Prostate gland (tissue), 2 donors: ENCODE measurements around the gene CSKMT. TPM values are rescaled to one million over a fixed set of nuclear protein-coding genes. Genes with fewer than 3 reads are reported as not detected.
"Not testable (repeated sequence)": the region's sequence is repeated elsewhere in the genome, so short reads cannot be mapped to it uniquely, and the experiment has no call there.

Experiments
- DNase-seq: peaks from one replicate; pipeline ENCODE4 v3.0.0-alpha.2; 2019; ENCODE audit warnings: low spot score
- H3K27ac ChIP-seq, 2 donors: fragments of 200-600 bp; sonication (generic); 2 replicates each; pipeline ENCODE4 v1.5.1; 2017 to 2019
- H3K27me3 ChIP-seq: fragments of 200-600 bp; sonication (generic); replicated peaks from 2 replicates; pipeline ENCODE4 v1.5.1; 2019; ENCODE audit not compliant: insufficient read depth
- H3K36me3 ChIP-seq, 2 donors: fragments of 200-600 bp; sonication (generic); 1 replicate in 1 of 2; 2 replicates in 1 of 2; pipeline versions ENCODE4 v1.5.1 to v1.8.1; 2017 to 2019
- H3K4me1 ChIP-seq: fragments of 200-600 bp; sonication (generic); replicated peaks from 2 replicates; pipeline ENCODE4 v1.5.1; 2019
- H3K4me3 ChIP-seq, 2 donors: fragments of 200-600 bp; sonication (generic); 2 replicates each; pipeline ENCODE4 v1.5.1; 2017 to 2019
- H3K9me3 ChIP-seq: fragments of 200-600 bp; sonication (generic); 2 replicates; pipeline ENCODE4 v1.5.1; 2017
- POLR2A ChIP-seq: fragments of 450-650 bp; IDR thresholded peaks from one replicate; pipeline ENCODE4 v1.6.1; 2016; ENCODE audit warnings: antibody characterized with exemption, mild to moderate bottlenecking
- POLR2AphosphoS5 ChIP-seq: sonication (generic); formaldehyde crosslinking; IDR thresholded peaks from one replicate; pipeline ENCODE4 v1.6.1; 2017; ENCODE audit warnings: antibody characterized with exemption
- WGBS: methylation state at CpG from one replicate; pipeline ENCODE4 v1.1.5; 2018; 5-methylcytosine and 5-hydroxymethylcytosine counted together
- intact Hi-C: fragments of 100-400 bp; cut with DNase I; formaldehyde crosslinking; loops from one replicate; pipeline ENCODE4 v1.14.2; 2022
- total RNA-seq, 2 donors: library from RNA; depleted of rRNA; stranded (reverse); fragments of >200 nt; gene quantifications; one replicate each; pipeline ENCODE4 v1.1.0, GENCODE V29; 2016
- TF ChIP-seq, protein P1 (sequence below), 4 experiments: fragments of 200-600 bp in 2 of 4; fragments of 450-650 bp in 2 of 4; sonication (generic) in 2 of 4; IDR thresholded peaks; 1 replicate in 3 of 4; 2 replicates in 1 of 4; pipeline ENCODE4 v1.5.1; 2016 to 2019; ENCODE audit warnings: antibody characterized with exemption in 4 of 4, mild to moderate bottlenecking in 2 of 4, moderate library complexity in 2 of 4

The CSKMT gene
- total RNA-seq, 2 donors from 2014 or later: 9.7 to 20.2 TPM

DNA sequence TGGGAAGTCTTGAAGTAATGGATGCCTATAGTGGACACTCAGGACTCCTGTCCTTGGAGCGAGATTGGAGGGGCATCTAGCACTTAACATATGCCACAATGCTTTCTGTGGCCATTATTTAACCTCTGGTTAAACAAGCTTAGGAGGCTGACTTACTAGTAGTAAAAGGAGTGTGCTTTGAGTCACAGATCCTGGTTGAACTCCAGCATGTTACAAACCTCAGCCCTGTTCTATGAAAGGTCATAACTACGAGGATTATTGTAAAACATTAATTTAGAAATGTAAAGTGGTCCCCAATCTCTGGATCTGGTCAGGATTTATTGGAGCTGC lies 8.0 kb downstream of the CSKMT start:
- Histone ChIP-seq H3K27me3 (no peaks in the 10 kb centered on the region), H3K9me3 (no peaks in the 10 kb centered on the region), H3K4me3 (no peak overlapping the region), H3K36me3 (no peaks in the 10 kb centered on the region), H3K27ac (no peak overlapping the region), H3K4me1 (peaks cover 18% of the 10 kb centered on the region)
- 62% methylated on average over 2 of the region's 2 CpGs for WGBS
- DNase-seq: no peak
- no peak for TF ChIP-seq POLR2A
- no peak for TF ChIP-seq POLR2AphosphoS5
- TF ChIP-seq, protein P1, sequence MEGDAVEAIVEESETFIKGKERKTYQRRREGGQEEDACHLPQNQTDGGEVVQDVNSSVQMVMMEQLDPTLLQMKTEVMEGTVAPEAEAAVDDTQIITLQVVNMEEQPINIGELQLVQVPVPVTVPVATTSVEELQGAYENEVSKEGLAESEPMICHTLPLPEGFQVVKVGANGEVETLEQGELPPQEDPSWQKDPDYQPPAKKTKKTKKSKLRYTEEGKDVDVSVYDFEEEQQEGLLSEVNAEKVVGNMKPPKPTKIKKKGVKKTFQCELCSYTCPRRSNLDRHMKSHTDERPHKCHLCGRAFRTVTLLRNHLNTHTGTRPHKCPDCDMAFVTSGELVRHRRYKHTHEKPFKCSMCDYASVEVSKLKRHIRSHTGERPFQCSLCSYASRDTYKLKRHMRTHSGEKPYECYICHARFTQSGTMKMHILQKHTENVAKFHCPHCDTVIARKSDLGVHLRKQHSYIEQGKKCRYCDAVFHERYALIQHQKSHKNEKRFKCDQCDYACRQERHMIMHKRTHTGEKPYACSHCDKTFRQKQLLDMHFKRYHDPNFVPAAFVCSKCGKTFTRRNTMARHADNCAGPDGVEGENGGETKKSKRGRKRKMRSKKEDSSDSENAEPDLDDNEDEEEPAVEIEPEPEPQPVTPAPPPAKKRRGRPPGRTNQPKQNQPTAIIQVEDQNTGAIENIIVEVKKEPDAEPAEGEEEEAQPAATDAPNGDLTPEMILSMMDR (IDR thresholded peaks at IDR 0.05): no peak
- intact Hi-C loops: no loop called here

DNA sequence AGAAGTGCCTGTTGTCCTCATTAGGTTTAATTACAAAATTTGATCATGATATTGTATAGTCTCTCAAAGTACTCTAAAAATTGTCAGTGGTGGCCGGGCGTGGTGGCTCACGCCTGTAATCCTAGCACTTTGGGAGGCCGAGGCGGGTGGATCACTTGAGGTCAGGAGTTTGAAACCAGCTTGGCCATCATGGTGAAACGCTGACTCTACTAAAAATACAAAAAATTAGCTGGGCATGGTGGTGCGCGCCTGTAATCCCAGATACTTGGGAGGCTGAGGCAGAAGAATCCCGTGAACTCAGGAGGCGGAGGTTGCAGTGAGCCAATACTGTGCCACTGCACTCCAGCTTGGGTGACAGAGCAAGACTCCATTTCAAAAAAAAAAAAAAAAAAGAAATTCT lies 10.3 kb downstream of the CSKMT start:
- H3K27me3 ChIP-seq, H3K9me3 ChIP-seq, H3K4me3 ChIP-seq, intact Hi-C loops, DNase-seq, H3K27ac ChIP-seq, H3K36me3 ChIP-seq: not testable (repeated sequence)
- H3K4me1 ChIP-seq: peaks cover 18% of the 10 kb centered on the region
- 91% methylated on average over 10 of the region's 10 CpGs for WGBS

DNA sequence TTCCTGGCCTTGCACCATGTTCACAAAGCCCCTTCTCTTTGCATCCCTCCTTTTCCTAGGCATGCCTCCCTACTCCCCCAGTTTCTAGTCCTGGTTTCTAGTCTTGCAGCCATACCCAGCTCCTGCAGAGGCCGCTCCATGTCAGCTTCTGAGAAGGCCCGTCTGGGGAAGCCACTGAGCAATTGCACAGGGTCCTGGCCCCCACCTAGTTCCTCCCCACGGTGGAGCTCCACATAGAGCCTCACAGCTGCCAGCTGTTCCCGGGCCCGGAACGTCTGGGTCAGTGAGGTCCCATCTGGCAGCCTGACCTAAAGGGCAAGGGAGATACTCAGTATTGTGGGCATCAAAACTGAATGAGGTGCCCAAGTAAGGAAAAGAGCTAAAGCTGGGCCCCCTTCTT lies 11.6 kb downstream of the CSKMT start:
- no peaks in the 10 kb centered on the region for H3K9me3 ChIP-seq
- H3K27ac ChIP-seq: no peak overlapping the region
- H3K27me3 ChIP-seq: no peaks in the 10 kb centered on the region
- 51% methylated on average over 6 of the region's 6 CpGs for WGBS
- peaks cover 16% of the 10 kb centered on the region for H3K4me1 ChIP-seq
- intact Hi-C loops: no loop called here
- no peak overlapping the region for H3K4me3 ChIP-seq
- TF ChIP-seq POLR2A: no peak
- TF ChIP-seq, protein P1 (IDR thresholded peaks at IDR 0.05): no peak
- TF ChIP-seq POLR2AphosphoS5: no peak
- no peak for DNase-seq
- H3K36me3 ChIP-seq: no peaks in the 10 kb centered on the region

DNA sequence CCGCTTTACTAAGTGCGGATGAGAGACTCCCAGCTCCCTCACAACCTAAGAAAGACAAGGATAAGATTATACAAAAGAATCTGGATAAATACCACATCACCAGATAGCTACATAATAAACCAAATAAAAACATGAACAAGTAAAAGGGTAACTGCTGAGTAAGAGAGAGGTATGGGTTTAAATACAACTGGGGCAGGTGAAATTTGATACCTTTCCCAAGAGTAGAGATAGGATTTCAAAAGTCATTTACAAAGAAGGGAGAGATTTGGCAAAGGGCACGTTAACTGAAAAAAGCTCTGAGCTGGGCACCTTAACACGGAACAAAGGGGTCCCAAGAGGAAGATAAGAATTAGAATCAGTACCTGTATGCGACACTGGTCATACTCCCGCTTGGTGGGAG lies 12.0 kb downstream of the CSKMT start:
- TF ChIP-seq, protein P1 (IDR thresholded peaks at IDR 0.05): no peak
- Histone ChIP-seq H3K27ac (no peak overlapping the region), H3K36me3 (no peaks in the 10 kb centered on the region), H3K27me3 (no peaks in the 10 kb centered on the region), H3K9me3 (no peaks in the 10 kb centered on the region), H3K4me3 (no peak overlapping the region), H3K4me1 (peaks cover 16% of the 10 kb centered on the region)
- intact Hi-C loops: no loop called here
- DNase-seq: no peak
- WGBS: 67% methylated on average over 6 of the region's 6 CpGs

DNA sequence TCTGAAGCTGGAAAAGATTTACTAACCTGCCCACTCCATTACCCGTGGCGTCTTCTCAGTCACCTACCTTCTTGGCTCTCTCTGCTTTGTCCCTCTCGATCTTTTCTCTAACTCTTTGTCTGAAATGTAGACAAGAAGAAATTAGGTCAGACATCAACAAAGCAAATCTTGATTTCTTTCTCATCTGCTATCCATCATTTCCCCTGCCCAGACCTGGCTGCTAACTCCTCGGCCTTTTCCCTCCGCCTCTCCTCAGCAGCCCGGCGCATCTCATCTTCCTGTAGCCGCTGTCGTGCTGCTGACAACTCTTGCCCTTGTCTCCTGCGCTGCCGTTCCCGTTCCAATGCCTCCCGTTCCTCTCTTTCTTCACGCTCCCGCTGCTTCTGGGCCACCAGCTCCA lies 12.6 kb downstream of the CSKMT start:
- no peak overlapping the region for H3K27ac ChIP-seq
- peak overlapping the region in 1 of 2 donors; percentile 86 for H3K4me3 ChIP-seq
- no peaks in the 10 kb centered on the region for H3K9me3 ChIP-seq
- 81% methylated on average over 15 of the region's 15 CpGs for WGBS
- peaks cover 14% of the 10 kb centered on the region for H3K4me1 ChIP-seq
- DNase-seq: no peak
- H3K27me3 ChIP-seq: no peaks in the 10 kb centered on the region
- intact Hi-C loops: no loop called here
- TF ChIP-seq, protein P1 (IDR thresholded peaks at IDR 0.05): no peak
- TF ChIP-seq POLR2AphosphoS5 (no peak), POLR2A (no peak)
- no peaks in the 10 kb centered on the region for H3K36me3 ChIP-seq

DNA sequence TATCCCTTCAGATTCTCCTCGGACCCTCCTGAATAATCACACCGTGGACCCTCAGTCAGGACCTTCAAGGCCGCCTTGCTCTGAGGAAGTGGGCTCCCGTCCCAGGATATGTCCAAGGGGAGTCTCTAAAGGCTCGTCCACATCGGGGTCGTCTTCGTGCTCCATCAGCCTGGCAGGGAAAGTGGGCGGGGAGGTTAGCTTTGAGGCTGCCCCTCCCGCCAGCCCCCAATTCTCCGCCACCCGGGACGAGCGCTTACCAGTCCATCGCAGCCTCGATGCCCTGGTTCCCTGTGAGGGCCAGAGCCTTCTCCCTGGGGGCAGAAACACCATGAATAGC lies 13.3 kb downstream of the CSKMT start:
- no peaks in the 10 kb centered on the region for H3K27me3 ChIP-seq
- peak overlapping the region; percentile 86 to 90 for H3K4me3 ChIP-seq
- 5% methylated on average over 9 of the region's 16 CpGs for WGBS
- peaks cover 8% of the 10 kb centered on the region for H3K4me1 ChIP-seq
- intact Hi-C loops: no loop called here
- H3K36me3 ChIP-seq: no peaks in the 10 kb centered on the region
- no peaks in the 10 kb centered on the region for H3K9me3 ChIP-seq
- H3K27ac ChIP-seq: peak overlapping the region; percentile 79 to 82
- TF ChIP-seq POLR2AphosphoS5 (no peak), POLR2A (no peak)
- TF ChIP-seq, protein P1 (IDR thresholded peaks at IDR 0.05): no peak
- DNase-seq: no peak
